Mesenchymal stem cell (in vitro differentiated cells and primary cell): ENCODE results near the gene SLCO3A1.

Experiments used
- DNase-seq: peaks from one replicate; pipeline ENCODE4 v3.0.0-alpha.2; 2013
- H2AFZ ChIP-seq: one replicate; pipeline ENCODE4 v1.6.1; 2013; ENCODE audit warnings: low read depth, mild to moderate bottlenecking, control low read depth, inconsistent platforms, low read length, moderate library complexity
- H2AK5ac ChIP-seq: 2 replicates; pipeline ENCODE4 v1.6.1; 2013; ENCODE audit warnings: low read length, moderate library complexity, mild to moderate bottlenecking, inconsistent platforms; ENCODE audit not compliant: severe bottlenecking
- H2BK120ac ChIP-seq: one replicate; pipeline ENCODE4 v1.6.1; 2013; ENCODE audit warnings: low read depth, mild to moderate bottlenecking, inconsistent platforms, low read length, moderate library complexity
- H2BK12ac ChIP-seq, 2 experiments: one replicate each; pipeline ENCODE4 v1.6.1; 2013; ENCODE audit warnings: inconsistent platforms in 2 of 2, low read length in 2 of 2, mild to moderate bottlenecking in 2 of 2, moderate library complexity in 2 of 2, control low read depth in 1 of 2
- H2BK15ac ChIP-seq: one replicate; pipeline ENCODE4 v1.6.1; 2013; ENCODE audit warnings: mild to moderate bottlenecking, low read depth, inconsistent platforms; ENCODE audit not compliant: poor library complexity, severe bottlenecking
- H2BK5ac ChIP-seq: 2 replicates; pipeline ENCODE4 v1.6.1; 2013; ENCODE audit warnings: low read depth, mild to moderate bottlenecking, low read length, control low read depth, inconsistent platforms; ENCODE audit not compliant: poor library complexity, severe bottlenecking
- H3K14ac ChIP-seq, 2 experiments: one replicate each; pipeline ENCODE4 v1.6.1; 2013; ENCODE audit warnings: inconsistent platforms in 2 of 2, low read length in 2 of 2, control low read depth in 1 of 2, mild to moderate bottlenecking in 1 of 2, moderate library complexity in 1 of 2
- H3K18ac ChIP-seq, 2 experiments: one replicate each; pipeline ENCODE4 v1.6.1; 2013; ENCODE audit warnings: inconsistent platforms in 2 of 2, low read length in 2 of 2, control low read depth in 1 of 2, low read depth in 1 of 2, mild to moderate bottlenecking in 1 of 2
- H3K23ac ChIP-seq, 2 experiments: one replicate each; pipeline ENCODE4 v1.6.1; 2013; ENCODE audit warnings: inconsistent platforms in 2 of 2, low read length in 2 of 2, mild to moderate bottlenecking in 2 of 2, moderate library complexity in 2 of 2, control low read depth in 1 of 2
- H3K27ac ChIP-seq: 2 replicates; pipeline ENCODE4 v1.5.1; 2013; ENCODE audit warnings: mild to moderate bottlenecking, moderate library complexity, low read length, control low read depth, inconsistent platforms; ENCODE audit not compliant: poor library complexity, severe bottlenecking
- H3K27me3 ChIP-seq, 2 experiments: 2 replicates each; pipeline versions ENCODE4 v1.6.1 to v1.7.0; 2013; ENCODE audit warnings: low read length in 2 of 2, mild to moderate bottlenecking in 2 of 2, moderate library complexity in 2 of 2, control low read depth in 1 of 2, inconsistent platforms in 1 of 2; ENCODE audit not compliant: control insufficient read depth in 1 of 2, insufficient read depth in 1 of 2
- H3K36me3 ChIP-seq, 2 experiments: 2 replicates each; pipeline versions ENCODE4 v1.6.1 to v1.7.0; 2013; ENCODE audit warnings: low read length in 2 of 2, control low read depth in 1 of 2, inconsistent platforms in 1 of 2, low read depth in 1 of 2, mild to moderate bottlenecking in 1 of 2; ENCODE audit not compliant: insufficient read depth in 2 of 2, control insufficient read depth in 1 of 2
- H3K4ac ChIP-seq, 2 experiments: one replicate each; pipeline ENCODE4 v1.6.1; 2013; ENCODE audit warnings: inconsistent platforms in 2 of 2, low read length in 2 of 2, mild to moderate bottlenecking in 2 of 2, moderate library complexity in 2 of 2, control low read depth in 1 of 2, low read depth in 1 of 2
- H3K4me1 ChIP-seq: 2 replicates; pipeline ENCODE4 v1.6.1; 2013; ENCODE audit warnings: low read depth, low read length, control low read depth; ENCODE audit not compliant: control insufficient read depth, insufficient read depth
- H3K4me2 ChIP-seq: 2 replicates; pipeline ENCODE4 v1.6.1; 2013; ENCODE audit warnings: low read length, mild to moderate bottlenecking, inconsistent platforms; ENCODE audit not compliant: poor library complexity, severe bottlenecking
- H3K4me3 ChIP-seq, 2 experiments: 2 replicates each; pipeline versions ENCODE4 v1.5.1 to v1.7.0; 2013; ENCODE audit warnings: low read length in 2 of 2, mild to moderate bottlenecking in 2 of 2, control low read depth in 1 of 2, low read depth in 1 of 2; ENCODE audit not compliant: insufficient read depth in 1 of 2
- H3K79me1 ChIP-seq: replicated peaks from 2 replicates; pipeline ENCODE4 v1.6.1; 2013; ENCODE audit warnings: mild to moderate bottlenecking, control low read depth, low read length, inconsistent platforms; ENCODE audit not compliant: poor library complexity, severe bottlenecking
- H3K9ac ChIP-seq: 2 replicates; pipeline ENCODE4 v1.7.0; 2013; ENCODE audit warnings: mild to moderate bottlenecking, low read length, moderate library complexity
- H3K9me3 ChIP-seq: 2 replicates; pipeline ENCODE4 v1.7.0; 2013; ENCODE audit warnings: mild to moderate bottlenecking, low read length; ENCODE audit not compliant: control insufficient read depth
- H4K8ac ChIP-seq: one replicate; pipeline ENCODE4 v1.6.1; 2013; ENCODE audit warnings: inconsistent platforms, mild to moderate bottlenecking, low read length, moderate library complexity
- H4K91ac ChIP-seq: one replicate; pipeline ENCODE4 v1.6.1; 2013; ENCODE audit warnings: mild to moderate bottlenecking, low read length, inconsistent platforms
- WGBS: methylation state at CpG from one replicate; pipeline ENCODE4 v1.1.7; 2013; ENCODE audit warnings: mixed read lengths; 5-methylcytosine and 5-hydroxymethylcytosine counted together

Gene SLCO3A1

DNA sequence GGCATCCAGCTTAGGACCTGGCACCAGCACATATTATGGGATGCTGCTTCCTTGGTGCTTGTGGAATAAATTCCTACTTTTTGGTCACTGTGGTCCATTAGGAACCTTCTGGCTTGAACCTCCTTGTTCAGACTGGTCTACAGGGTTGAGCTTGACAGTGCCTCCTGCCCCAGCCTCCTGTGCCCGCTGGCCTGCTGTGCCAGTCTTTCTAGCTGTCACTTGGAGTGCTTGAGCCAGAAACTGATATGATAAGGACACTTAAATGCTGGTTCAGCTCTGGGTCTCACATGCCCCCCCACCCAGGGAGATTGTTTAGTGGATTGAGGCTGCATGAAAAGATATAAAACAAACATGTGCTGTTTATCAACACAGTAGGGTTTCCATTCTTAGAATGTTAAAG, 147.8 kb downstream of the SLCO3A1 start:
- H2BK120ac ChIP-seq: no peak overlapping the region
- H3K4ac ChIP-seq: no peak overlapping the region

DNA sequence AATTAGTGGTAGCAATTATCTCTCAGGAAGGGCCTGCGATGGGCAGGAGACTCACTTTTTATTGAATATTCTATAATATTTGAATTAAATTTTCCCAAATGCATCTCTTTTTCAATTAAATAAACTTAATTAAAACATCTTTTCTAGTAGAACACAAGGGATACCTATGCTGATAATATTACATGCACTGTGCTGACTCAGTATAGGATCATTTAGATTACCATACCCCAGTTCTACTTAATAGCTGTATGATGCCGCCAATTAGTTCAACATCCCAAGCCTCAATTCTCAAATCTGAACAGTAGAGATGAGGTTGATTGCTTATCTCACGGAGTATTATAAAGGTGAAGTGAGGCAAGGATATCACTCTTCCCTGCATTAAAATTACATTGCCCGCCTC, 149.2 kb downstream of the SLCO3A1 start:
- no peaks in the 10 kb centered on the region for H3K4me1 ChIP-seq
- H3K18ac ChIP-seq: no peak overlapping the region
- no peak overlapping the region for H3K4me3 ChIP-seq
- no peaks in the 10 kb centered on the region for H3K27me3 ChIP-seq
- no peak overlapping the region for H3K4ac ChIP-seq
- no peak for DNase-seq
- H3K9me3 ChIP-seq: no peaks in the 10 kb centered on the region
- H3K9ac ChIP-seq: no peak overlapping the region
- no peak overlapping the region for H2BK15ac ChIP-seq
- 90% methylated on average over 1 of the region's 4 CpGs for WGBS
- H3K36me3 ChIP-seq: no peaks in the 10 kb centered on the region
- peaks cover 1% of the 10 kb centered on the region for H3K79me1 ChIP-seq
- no peak overlapping the region for H4K8ac ChIP-seq
- no peak overlapping the region for H3K27ac ChIP-seq
- H2BK12ac ChIP-seq: no peak overlapping the region
- H2BK5ac ChIP-seq: no peak overlapping the region
- H3K23ac ChIP-seq: no peak overlapping the region
- no peak overlapping the region for H2BK120ac ChIP-seq
- no peak overlapping the region for H3K4me2 ChIP-seq
- H2AFZ ChIP-seq: no peak overlapping the region
- no peak overlapping the region for H2AK5ac ChIP-seq
- H4K91ac ChIP-seq: no peak overlapping the region
- H3K14ac ChIP-seq: no peak overlapping the region

More for the DNA sequence above, 147.8 kb downstream of the SLCO3A1 start:
- Histone ChIP-seq H3K14ac (no peak overlapping the region), H2BK5ac (no peak overlapping the region), H3K27me3 (no peaks in the 10 kb centered on the region), H4K8ac (no peak overlapping the region), H2BK12ac (no peak overlapping the region), H3K9ac (no peak overlapping the region), H3K23ac (no peak overlapping the region), H3K27ac (no peak overlapping the region), H2AFZ (no peak overlapping the region), H2BK15ac (no peak overlapping the region), H3K36me3 (no peaks in the 10 kb centered on the region), H4K91ac (no peak overlapping the region), H3K79me1 (peaks cover 1% of the 10 kb centered on the region), H2AK5ac (no peak overlapping the region), H3K4me2 (no peak overlapping the region), H3K4me3 (no peak overlapping the region), H3K4me1 (no peaks in the 10 kb centered on the region), H3K9me3 (no peaks in the 10 kb centered on the region), H3K18ac (no peak overlapping the region)
- WGBS: 33% methylated on average over 1 of the region's 1 CpG
- DNase-seq: no peak

DNA sequence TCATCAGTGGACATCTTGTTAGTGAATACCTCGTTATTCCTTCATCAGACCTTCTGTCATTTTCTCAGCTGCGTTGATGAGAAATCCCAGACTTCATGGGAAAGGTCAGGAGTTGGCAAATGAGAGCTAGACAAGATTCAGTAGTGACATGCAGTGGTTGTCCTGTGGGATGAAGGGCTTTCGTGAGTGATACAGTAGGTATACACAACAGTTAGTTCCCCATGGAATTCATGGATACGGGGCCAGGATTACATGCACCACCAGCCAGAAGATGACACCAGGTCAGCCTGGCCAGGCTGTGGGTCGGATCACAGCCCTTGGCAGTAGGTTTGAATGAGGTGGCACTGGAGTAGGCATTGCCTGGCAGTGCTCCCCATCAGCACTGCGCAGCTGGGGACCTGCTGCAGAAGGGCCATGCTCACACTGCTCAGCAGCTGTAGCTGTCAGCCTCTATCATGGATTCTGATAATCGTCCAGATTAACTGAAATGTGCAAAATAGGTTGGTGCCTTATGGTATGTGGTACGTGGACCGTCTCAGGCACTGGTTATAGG, 150.1 kb downstream of the SLCO3A1 start:
- Histone ChIP-seq H3K79me1 (peaks cover 1% of the 10 kb centered on the region), H3K14ac (no peak overlapping the region), H4K91ac (no peak overlapping the region), H3K9me3 (no peaks in the 10 kb centered on the region), H3K36me3 (no peaks in the 10 kb centered on the region), H3K27ac (no peak overlapping the region), H3K4me3 (no peak overlapping the region), H2BK5ac (no peak overlapping the region), H3K4me1 (no peaks in the 10 kb centered on the region), H3K4me2 (no peak overlapping the region), H2BK15ac (no peak overlapping the region), H3K27me3 (no peaks in the 10 kb centered on the region), H3K4ac (no peak overlapping the region), H2BK12ac (no peak overlapping the region), H2BK120ac (no peak overlapping the region), H3K18ac (no peak overlapping the region), H2AFZ (no peak overlapping the region), H2AK5ac (no peak overlapping the region), H4K8ac (no peak overlapping the region), H3K9ac (no peak overlapping the region), H3K23ac (no peak overlapping the region)
- DNase-seq: no peak
- WGBS: 73% methylated on average over 9 of the region's 9 CpGs

DNA sequence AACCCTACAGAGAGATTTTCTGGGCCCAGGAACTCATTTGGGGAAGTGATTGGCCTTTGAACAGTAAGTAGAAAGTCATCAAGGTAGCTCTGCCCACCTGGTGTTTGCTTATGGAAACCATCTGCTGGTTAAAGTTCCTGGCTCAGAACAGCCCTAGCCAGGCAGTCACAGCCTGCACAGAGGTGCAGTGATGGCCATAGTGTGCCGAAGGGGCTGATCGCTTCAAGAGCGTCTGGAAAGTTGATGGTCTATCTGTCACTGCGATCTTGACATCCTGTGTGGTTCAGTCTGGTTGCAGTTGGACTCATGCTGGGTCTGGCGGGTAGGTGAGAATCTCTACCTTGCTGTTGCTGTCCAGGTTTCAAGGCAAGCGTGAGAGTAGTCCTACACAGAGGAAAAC, 151.6 kb downstream of the SLCO3A1 start:
- no peak overlapping the region for H3K9ac ChIP-seq
- no peak overlapping the region for H2BK120ac ChIP-seq
- H3K4me2 ChIP-seq: no peak overlapping the region
- no peak overlapping the region for H2BK15ac ChIP-seq
- no peak overlapping the region for H4K8ac ChIP-seq
- no peaks in the 10 kb centered on the region for H3K4me1 ChIP-seq
- H3K27ac ChIP-seq: no peak overlapping the region
- no peaks in the 10 kb centered on the region for H3K9me3 ChIP-seq
- peaks cover 1% of the 10 kb centered on the region for H3K79me1 ChIP-seq
- no peaks in the 10 kb centered on the region for H3K36me3 ChIP-seq
- H3K4ac ChIP-seq: no peak overlapping the region
- no peak overlapping the region for H3K14ac ChIP-seq
- no peak overlapping the region for H3K23ac ChIP-seq
- no peak overlapping the region for H3K4me3 ChIP-seq
- no peaks in the 10 kb centered on the region for H3K27me3 ChIP-seq
- H2BK12ac ChIP-seq: no peak overlapping the region
- H2BK5ac ChIP-seq: no peak overlapping the region
- no peak for DNase-seq
- H4K91ac ChIP-seq: no peak overlapping the region
- H2AFZ ChIP-seq: no peak overlapping the region
- WGBS: 72% methylated on average over 6 of the region's 6 CpGs
- no peak overlapping the region for H2AK5ac ChIP-seq
- H3K18ac ChIP-seq: no peak overlapping the region
